ENCODE data around the gene ACSM6.

DNA sequence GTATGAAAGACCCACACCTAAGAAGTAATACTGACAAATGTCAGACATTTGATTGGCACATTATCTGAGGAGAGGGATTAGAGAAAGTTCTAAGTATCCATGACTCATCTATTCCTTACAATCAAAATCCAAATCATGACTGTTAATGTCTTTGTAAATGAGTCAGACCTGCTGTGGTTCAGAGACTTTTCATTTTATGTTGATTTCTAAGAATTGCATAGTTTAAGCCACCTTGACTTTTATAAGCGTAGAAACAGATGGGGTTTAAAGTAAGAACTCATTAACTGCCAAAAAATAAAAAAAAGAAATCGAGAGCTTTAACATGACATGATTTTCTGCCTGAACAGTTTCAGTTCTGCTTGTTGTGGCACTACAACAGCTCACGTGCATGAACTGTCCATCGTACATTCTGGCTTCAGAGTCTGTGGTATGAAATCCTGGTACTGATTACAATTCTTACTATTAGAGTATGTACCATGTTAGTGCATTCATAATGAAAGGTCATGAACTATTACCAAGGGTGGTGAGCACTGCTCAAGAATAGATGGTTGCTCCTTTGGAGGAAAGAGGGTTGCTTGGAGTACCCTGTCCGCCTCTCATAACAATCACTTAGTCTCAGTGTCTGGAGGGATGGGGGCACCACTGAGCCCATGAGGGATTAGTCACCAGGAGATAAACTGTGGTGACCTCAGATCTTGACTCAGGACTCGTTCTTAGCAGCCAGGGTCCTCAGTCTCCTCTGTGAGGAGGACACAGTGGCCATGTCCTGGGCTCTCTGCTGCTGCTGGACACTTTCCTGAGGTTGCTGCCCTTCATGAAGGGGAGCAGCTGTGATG is 42.2 kb downstream of the ACSM6 start:
- TF ChIP-seq, protein P1, sequence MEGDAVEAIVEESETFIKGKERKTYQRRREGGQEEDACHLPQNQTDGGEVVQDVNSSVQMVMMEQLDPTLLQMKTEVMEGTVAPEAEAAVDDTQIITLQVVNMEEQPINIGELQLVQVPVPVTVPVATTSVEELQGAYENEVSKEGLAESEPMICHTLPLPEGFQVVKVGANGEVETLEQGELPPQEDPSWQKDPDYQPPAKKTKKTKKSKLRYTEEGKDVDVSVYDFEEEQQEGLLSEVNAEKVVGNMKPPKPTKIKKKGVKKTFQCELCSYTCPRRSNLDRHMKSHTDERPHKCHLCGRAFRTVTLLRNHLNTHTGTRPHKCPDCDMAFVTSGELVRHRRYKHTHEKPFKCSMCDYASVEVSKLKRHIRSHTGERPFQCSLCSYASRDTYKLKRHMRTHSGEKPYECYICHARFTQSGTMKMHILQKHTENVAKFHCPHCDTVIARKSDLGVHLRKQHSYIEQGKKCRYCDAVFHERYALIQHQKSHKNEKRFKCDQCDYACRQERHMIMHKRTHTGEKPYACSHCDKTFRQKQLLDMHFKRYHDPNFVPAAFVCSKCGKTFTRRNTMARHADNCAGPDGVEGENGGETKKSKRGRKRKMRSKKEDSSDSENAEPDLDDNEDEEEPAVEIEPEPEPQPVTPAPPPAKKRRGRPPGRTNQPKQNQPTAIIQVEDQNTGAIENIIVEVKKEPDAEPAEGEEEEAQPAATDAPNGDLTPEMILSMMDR (IDR thresholded peaks at IDR 0.05; ENCODE audit: insufficient read depth, low read length) = no peak
- TF ChIP-seq, protein P2, sequence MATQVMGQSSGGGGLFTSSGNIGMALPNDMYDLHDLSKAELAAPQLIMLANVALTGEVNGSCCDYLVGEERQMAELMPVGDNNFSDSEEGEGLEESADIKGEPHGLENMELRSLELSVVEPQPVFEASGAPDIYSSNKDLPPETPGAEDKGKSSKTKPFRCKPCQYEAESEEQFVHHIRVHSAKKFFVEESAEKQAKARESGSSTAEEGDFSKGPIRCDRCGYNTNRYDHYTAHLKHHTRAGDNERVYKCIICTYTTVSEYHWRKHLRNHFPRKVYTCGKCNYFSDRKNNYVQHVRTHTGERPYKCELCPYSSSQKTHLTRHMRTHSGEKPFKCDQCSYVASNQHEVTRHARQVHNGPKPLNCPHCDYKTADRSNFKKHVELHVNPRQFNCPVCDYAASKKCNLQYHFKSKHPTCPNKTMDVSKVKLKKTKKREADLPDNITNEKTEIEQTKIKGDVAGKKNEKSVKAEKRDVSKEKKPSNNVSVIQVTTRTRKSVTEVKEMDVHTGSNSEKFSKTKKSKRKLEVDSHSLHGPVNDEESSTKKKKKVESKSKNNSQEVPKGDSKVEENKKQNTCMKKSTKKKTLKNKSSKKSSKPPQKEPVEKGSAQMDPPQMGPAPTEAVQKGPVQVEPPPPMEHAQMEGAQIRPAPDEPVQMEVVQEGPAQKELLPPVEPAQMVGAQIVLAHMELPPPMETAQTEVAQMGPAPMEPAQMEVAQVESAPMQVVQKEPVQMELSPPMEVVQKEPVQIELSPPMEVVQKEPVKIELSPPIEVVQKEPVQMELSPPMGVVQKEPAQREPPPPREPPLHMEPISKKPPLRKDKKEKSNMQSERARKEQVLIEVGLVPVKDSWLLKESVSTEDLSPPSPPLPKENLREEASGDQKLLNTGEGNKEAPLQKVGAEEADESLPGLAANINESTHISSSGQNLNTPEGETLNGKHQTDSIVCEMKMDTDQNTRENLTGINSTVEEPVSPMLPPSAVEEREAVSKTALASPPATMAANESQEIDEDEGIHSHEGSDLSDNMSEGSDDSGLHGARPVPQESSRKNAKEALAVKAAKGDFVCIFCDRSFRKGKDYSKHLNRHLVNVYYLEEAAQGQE (IDR thresholded peaks at IDR 0.05; ENCODE audit: insufficient replicate concordance, low read depth) = no peak

Measured in HL-60 (cell line).